ENCODE results near the gene CILP.

CILP gene

DNA sequence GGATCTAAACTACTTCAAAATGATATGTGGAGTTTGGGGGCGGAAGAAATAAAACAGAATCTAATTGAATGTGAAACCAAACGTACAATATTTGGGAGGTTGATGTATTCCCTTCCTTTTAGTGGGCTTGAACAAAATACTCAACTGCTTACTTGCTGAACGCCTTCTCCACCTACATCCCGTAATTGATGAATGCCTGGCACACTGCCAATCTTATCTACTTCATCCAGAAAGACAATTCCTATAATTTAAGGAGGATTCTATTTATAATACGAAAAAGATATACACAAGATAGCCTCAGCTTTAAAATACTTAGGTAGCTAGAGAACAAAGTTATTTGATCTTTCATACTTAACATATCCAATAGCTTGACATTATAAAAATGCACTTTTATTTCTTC is 54.6 kb downstream of the CILP start:
- TF ChIP-seq GATA2 (IDR thresholded peaks at IDR 0.05; ENCODE audit: low read depth, low read length) (no peak), GATA3 (IDR thresholded peaks at IDR 0.05; ENCODE audit: low read depth, low read length) (no peak)

DNA sequence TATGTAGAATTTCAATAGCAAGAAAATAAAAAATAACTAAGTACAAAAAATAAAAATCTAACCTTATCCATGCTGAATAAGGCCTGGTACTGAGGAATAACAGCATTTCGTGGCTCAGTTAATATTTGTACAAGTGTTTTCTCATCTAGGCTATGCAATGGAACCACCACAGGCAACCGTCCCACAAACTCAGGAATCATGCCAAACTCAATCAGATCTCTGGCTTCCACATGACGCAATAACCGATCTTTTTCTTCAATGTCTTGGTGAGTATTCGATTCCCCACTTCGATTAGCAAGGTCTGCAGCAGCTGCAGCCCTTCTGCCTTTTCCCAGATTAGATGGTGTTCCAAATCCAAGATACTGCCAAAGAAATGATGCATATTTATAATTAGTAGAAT is 56.6 kb downstream of the CILP start:
- no peak for TF ChIP-seq GATA2 (IDR thresholded peaks at IDR 0.05; ENCODE audit: low read depth, low read length)
- no peak for TF ChIP-seq GATA3 (IDR thresholded peaks at IDR 0.05; ENCODE audit: low read depth, low read length)

DNA sequence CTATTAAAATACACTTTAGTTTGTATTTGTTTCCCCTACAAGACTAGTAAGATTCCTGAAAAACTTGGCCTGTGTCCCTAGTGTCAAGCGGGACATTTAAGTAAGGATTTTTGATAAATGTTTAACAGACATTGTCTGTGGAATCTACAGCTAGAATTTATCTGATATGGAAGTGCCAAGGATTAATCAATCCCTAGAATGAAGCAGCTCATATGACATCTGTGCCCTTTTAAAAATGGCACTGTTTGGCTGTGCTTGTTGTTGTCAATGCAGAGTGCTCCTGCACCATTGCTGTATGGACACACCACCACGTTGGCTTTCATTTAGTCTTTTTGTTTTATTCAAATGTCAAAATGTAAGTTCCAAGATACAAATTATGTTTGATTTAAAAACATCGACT is 63.4 kb downstream of the CILP start:
- TF ChIP-seq GATA2 (IDR thresholded peaks at IDR 0.05; ENCODE audit: low read depth, low read length) (no peak), GATA3 (IDR thresholded peaks at IDR 0.05; ENCODE audit: low read depth, low read length) (no peak)

DNA sequence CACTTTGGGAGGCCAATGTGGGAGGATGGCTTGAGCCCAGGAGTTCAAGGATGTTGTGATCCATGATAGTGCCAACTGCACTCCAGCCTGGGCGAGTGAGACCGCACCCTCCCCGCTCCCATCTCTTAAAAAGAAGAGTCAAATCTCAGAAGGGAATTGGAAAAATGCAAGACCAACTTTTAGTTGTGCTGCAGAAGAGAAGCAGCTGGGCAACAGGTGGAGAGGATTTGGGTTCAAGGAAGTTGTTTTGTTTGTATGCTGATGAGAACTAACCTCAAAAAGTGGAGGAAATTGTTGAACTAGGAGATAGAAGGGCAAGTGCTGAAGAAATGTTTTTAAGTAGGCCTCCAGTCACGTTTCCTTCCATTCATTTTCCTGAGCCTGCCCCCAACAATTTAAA is 64.8 kb downstream of the CILP start:
- TF ChIP-seq GATA3 (IDR thresholded peaks at IDR 0.05; ENCODE audit: low read depth, low read length) (no peak), GATA2 (IDR thresholded peaks at IDR 0.05; ENCODE audit: low read depth, low read length) (no peak)
